K562 (cell line): Measurements from ENCODE around the gene SORT1.

Source experiments
- BHLHE40 ChIP-seq: IDR thresholded peaks from 2 replicates; pipeline ENCODE4 v1.6.1; 2011; ENCODE audit warnings: low read length, improper control_type of control experiment
- BRD9 ChIP-seq: fragments of 450-650 bp; IDR thresholded peaks from 2 replicates; pipeline ENCODE4 v1.6.1; 2018; ENCODE audit warnings: low read depth; ENCODE audit not compliant: partially characterized antibody
- GABPA ChIP-seq: fragments of 200-800 bp; sonication (Bioruptor generic); conservative IDR thresholded peaks from 2 replicates; pipeline ENCODE4 v1.6.1; 2016; ENCODE audit warnings: low read depth, missing genetic modification characterization, missing compliant biosample characterization
- HCFC1 ChIP-seq: IDR thresholded peaks from 2 replicates; pipeline ENCODE4 v1.6.1; 2012; ENCODE audit warnings: low read depth, low read length, improper control_type of control experiment
- HNRNPH1 ChIP-seq: fragments of 200-400 bp; formaldehyde crosslinking; optimal IDR thresholded peaks from 2 replicates; pipeline ENCODE3; 2017; ENCODE audit warnings: low read depth, mild to moderate bottlenecking, low read length, moderate library complexity
- POLR2A ChIP-seq: fragments of 450-650 bp; conservative IDR thresholded peaks from 2 replicates; pipeline ENCODE4 v1.6.1; 2016
- POLR2AphosphoS5 ChIP-seq: IDR thresholded peaks from 2 replicates; pipeline ENCODE4 v1.6.1; 2011; ENCODE audit warnings: mild to moderate bottlenecking, low read depth, low read length, moderate library complexity; ENCODE audit not compliant: control insufficient read depth, insufficient read depth
- POLR2H ChIP-seq: IDR thresholded peaks from 2 replicates; pipeline ENCODE4 v1.6.1; 2016; ENCODE audit warnings: missing genetic modification characterization, low read depth, mild to moderate bottlenecking, control low read depth, missing compliant biosample characterization, moderate library complexity
- YBX1 ChIP-seq: fragments of 450-650 bp; IDR thresholded peaks from 2 replicates; pipeline ENCODE4 v1.7.1; 2016; ENCODE audit warnings: mild to moderate bottlenecking
- ZBTB33 ChIP-seq: sonication (generic); formaldehyde crosslinking; IDR thresholded peaks from 2 replicates; pipeline ENCODE4 v1.8.1; 2023; ENCODE audit warnings: mild to moderate bottlenecking, missing genetic modification reagents
- ZNF12 ChIP-seq: sonication (generic); formaldehyde crosslinking; IDR thresholded peaks from 2 replicates; pipeline ENCODE4 v1.4.0; 2020; ENCODE audit warnings: mild to moderate bottlenecking, missing genetic modification reagents

- TF ChIP-seq HCFC1 (no peak), POLR2AphosphoS5 (no peak), GABPA (tag) (no peak), ZBTB33 (CRISPR knock-in tag) (no peak), POLR2H (tag) (no peak), YBX1 (no peak), BHLHE40 (no peak), BRD9 (no peak), ZNF12 (CRISPR knock-in tag) (no peak), POLR2A (no peak), HNRNPH1 (no peak)
Observed at GRCh38 chr1:109294481-109294880, 103.2 kb downstream of the SORT1 start.
